ENCODE results near the gene EMX2. TPM values are rescaled to one million over a fixed set of nuclear protein-coding genes. Genes with fewer than 3 reads are reported as not detected.

Gene EMX2
- total and polyA plus RNA-seq, 4 donors = 1.1 to 1.9 (median 1.1) TPM; not detected in 1

DNA sequence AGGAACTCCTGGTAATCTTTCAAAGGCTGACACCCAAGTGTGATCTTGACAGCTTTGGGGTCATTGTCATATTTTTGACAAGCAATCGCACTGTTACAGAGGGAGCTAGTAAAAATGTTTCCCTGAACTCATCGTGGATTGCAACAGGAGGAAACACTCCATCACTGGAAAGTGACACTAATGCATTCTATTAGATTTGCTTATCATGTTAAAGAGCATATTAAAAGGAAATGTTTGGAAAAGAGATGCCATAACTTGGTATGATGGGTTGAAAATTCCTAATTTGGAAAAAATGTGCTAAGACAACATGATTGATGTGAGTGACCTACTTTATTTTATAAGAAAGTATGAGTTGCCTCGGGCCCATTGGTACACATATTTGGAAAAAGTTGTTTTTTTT, 22.7 kb upstream of the EMX2 start:
- no peaks in the 10 kb centered on the region for H3K36me3 ChIP-seq (ENCODE audit: control insufficient read depth, insufficient read depth, low read length)
- H3K9me3 ChIP-seq (ENCODE audit: control insufficient read depth, insufficient read depth, low read length) = no peaks in the 10 kb centered on the region
- H3K27ac ChIP-seq (ENCODE audit: low read depth, low read length) = no peak overlapping the region
- peaks cover 12% of the 10 kb centered on the region for H3K27me3 ChIP-seq (ENCODE audit: control insufficient read depth, insufficient read depth, low read length)
- no peak for DNase-seq (ENCODE audit: low read depth in 4 of 6, low spot score in 6 of 6)
- no peaks in the 10 kb centered on the region for H3K4me1 ChIP-seq (ENCODE audit: control insufficient read depth, insufficient read depth, low read length)
- H3K4me3 ChIP-seq (ENCODE audit: low read depth, low read length) = no peak overlapping the region
- WGBS (ENCODE audit: insufficient coverage) = 100% methylated on average over 1 of the region's 3 CpGs

- no peaks in the 10 kb centered on the region for H3K36me3 ChIP-seq (ENCODE audit: control insufficient read depth, insufficient read depth, low read length)
- no peaks in the 10 kb centered on the region for H3K9me3 ChIP-seq (ENCODE audit: control insufficient read depth, insufficient read depth, low read length)
- peaks cover 21% of the 10 kb centered on the region for H3K4me1 ChIP-seq (ENCODE audit: control insufficient read depth, insufficient read depth, low read length)
- no peak for DNase-seq (ENCODE audit: low read depth in 4 of 6, low spot score in 6 of 6)
- peaks cover 80% of the 10 kb centered on the region for H3K27me3 ChIP-seq (ENCODE audit: control insufficient read depth, insufficient read depth, low read length)
- WGBS (ENCODE audit: insufficient coverage) = 31% methylated on average over 4 of the region's 4 CpGs
- no peak overlapping the region for H3K27ac ChIP-seq (ENCODE audit: low read depth, low read length)
- no peak overlapping the region for H3K4me3 ChIP-seq (ENCODE audit: low read depth, low read length)
Observed at GRCh38 chr10:117530791-117531190, 11.8 kb upstream of the EMX2 start.

GRCh38 chr10:117531371-117532002, 11.1 kb upstream of the EMX2 start:
- no peak overlapping the region for H3K27ac ChIP-seq (ENCODE audit: low read depth, low read length)
- H3K27me3 ChIP-seq (ENCODE audit: control insufficient read depth, insufficient read depth, low read length) = peaks cover 87% of the 10 kb centered on the region
- no peak for DNase-seq (ENCODE audit: low read depth in 4 of 6, low spot score in 6 of 6)
- no peak overlapping the region for H3K4me3 ChIP-seq (ENCODE audit: low read depth, low read length)
- H3K36me3 ChIP-seq (ENCODE audit: control insufficient read depth, insufficient read depth, low read length) = no peaks in the 10 kb centered on the region
- no peaks in the 10 kb centered on the region for H3K9me3 ChIP-seq (ENCODE audit: control insufficient read depth, insufficient read depth, low read length)
- H3K4me1 ChIP-seq (ENCODE audit: control insufficient read depth, insufficient read depth, low read length) = peaks cover 26% of the 10 kb centered on the region
- WGBS (ENCODE audit: insufficient coverage) = 32% methylated on average over 11 of the region's 14 CpGs

DNA sequence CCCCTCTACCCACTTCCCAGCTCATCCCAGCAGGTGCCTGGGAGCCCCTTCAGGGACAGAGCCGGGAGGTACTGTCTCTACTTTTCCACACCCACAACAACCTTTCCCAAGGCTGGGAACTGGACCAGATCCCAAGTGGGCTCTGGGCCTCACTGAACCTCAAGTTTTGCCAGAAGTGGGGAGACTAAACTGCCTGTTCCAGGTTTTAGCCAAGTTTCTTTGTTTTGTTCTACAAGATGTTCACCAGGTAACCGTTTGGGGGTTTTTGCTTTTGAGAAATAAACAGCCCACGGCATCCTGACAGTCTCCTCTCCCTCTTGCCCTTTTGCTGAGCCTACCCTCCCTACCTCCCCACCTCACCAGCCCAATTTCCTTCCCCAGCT, 10.6 kb upstream of the EMX2 start:
- H3K27me3 ChIP-seq (ENCODE audit: control insufficient read depth, insufficient read depth, low read length) = peaks cover 87% of the 10 kb centered on the region
- peaks cover 30% of the 10 kb centered on the region for H3K4me1 ChIP-seq (ENCODE audit: control insufficient read depth, insufficient read depth, low read length)
- 22% methylated on average over 1 of the region's 3 CpGs for WGBS (ENCODE audit: insufficient coverage)
- H3K9me3 ChIP-seq (ENCODE audit: control insufficient read depth, insufficient read depth, low read length) = no peaks in the 10 kb centered on the region
- H3K27ac ChIP-seq (ENCODE audit: low read depth, low read length) = no peak overlapping the region
- H3K36me3 ChIP-seq (ENCODE audit: control insufficient read depth, insufficient read depth, low read length) = no peaks in the 10 kb centered on the region
- no peak for DNase-seq (ENCODE audit: low read depth in 4 of 6, low spot score in 6 of 6)
- H3K4me3 ChIP-seq (ENCODE audit: low read depth, low read length) = no peak overlapping the region

GRCh38 chr10:117532451-117533107, 10.0 kb upstream of the EMX2 start:
- no peak overlapping the region for H3K27ac ChIP-seq (ENCODE audit: low read depth, low read length)

DNA sequence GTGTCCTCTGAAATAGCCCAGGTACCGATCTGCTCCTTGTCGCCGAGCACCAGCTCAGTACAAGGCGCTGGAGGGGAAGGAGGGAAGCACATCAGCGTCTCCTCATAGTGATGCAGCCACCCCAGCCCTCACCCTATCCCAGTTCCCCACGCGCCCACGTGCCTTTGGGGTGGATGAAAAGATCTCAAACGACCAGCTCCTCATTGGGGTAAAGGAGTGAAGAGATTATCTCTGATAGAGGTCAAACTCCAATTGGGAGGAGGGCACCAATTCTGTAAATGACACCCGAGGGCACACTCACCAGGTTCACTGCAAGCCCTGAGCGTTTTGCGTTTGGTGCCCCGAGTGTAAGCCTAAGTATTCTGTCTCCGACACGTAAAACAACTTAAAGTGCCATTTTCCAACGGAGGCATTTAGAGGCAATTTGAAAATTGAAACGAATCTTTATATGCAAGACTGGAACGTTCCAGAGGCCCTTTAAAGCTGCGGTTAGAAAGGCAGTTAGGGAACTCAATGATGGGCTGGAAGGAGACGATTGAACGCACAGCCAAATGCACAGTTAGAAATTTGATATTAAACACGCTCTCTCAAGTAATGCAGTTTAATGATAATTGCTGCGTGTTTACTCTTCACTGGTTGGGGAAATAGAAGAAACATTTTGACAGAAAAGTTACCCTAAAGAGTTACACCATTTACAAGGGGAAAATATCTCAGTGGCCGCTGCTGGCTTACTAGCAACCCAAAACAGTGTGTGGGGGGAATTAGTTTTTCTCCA, 8.9 kb upstream of the EMX2 start:
- 4% methylated on average over 11 of the region's 24 CpGs for WGBS (ENCODE audit: insufficient coverage)

More at GRCh38 chr10:117532451-117533107, 10.0 kb upstream of the EMX2 start:
- 2% methylated on average over 30 of the region's 33 CpGs for WGBS (ENCODE audit: insufficient coverage)
- no peaks in the 10 kb centered on the region for H3K36me3 ChIP-seq (ENCODE audit: control insufficient read depth, insufficient read depth, low read length)
- peaks cover 36% of the 10 kb centered on the region for H3K4me1 ChIP-seq (ENCODE audit: control insufficient read depth, insufficient read depth, low read length)
- H3K4me3 ChIP-seq (ENCODE audit: low read depth, low read length) = no peak overlapping the region
- DNase-seq (ENCODE audit: low read depth in 4 of 6, low spot score in 6 of 6) = peak in 1 of 6 donors; percentile 43
- peaks cover 92% of the 10 kb centered on the region for H3K27me3 ChIP-seq (ENCODE audit: control insufficient read depth, insufficient read depth, low read length)
- no peaks in the 10 kb centered on the region for H3K9me3 ChIP-seq (ENCODE audit: control insufficient read depth, insufficient read depth, low read length)

DNA sequence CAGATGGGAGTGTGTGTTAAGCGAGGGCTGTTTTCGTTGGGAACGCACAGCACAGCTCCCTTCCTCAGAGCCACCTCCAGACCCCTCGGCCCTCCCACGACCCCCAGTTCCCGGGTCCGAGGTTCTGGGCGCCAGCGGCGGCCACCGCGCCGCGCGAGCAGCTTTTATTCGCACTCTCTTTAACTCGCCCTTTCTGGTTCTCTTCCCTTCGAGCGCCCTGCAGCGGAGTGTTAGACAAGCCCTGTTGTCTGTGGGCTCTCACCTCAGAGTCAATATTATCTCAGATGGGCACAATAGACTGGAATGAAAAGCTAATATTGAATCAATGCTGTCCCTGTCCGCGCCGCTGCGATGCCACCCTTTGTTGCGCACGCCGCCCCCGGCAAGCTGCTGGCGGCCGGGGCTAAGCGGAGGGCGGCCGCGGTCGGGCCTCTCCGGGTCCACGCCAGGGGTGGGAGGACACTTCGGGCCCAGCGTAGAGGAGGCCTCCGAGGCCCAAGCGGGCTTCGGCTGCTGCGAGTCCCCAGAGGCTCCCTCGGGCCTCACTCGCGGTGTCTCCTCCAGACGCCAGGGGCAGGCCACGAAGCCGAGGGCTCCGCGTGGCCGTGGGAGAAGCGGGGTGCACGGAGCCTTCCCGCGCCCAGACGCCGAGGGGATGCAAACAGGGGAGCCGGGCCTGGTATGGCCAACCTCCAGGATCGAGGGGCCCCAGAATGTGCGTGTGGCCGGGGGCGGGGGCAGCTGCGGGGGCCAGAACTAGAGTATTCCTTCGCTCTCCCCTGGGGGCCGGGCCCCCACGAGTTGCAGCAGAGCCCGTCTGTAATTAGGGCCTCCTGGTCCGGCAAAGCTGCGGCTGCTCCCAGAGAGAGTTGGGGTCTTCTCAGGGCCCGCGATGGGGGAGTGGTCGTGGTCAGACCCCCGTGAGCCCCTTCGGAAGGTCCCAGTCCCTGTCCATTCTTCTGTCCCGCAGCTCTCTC, 7.9 kb upstream of the EMX2 start:
- peaks cover 99% of the 10 kb centered on the region for H3K27me3 ChIP-seq (ENCODE audit: control insufficient read depth, insufficient read depth, low read length)
- WGBS (ENCODE audit: insufficient coverage) = 1% methylated on average over 68 of the region's 76 CpGs
- no peak overlapping the region for H3K4me3 ChIP-seq (ENCODE audit: low read depth, low read length)
- H3K4me1 ChIP-seq (ENCODE audit: control insufficient read depth, insufficient read depth, low read length) = peaks cover 40% of the 10 kb centered on the region
- H3K9me3 ChIP-seq (ENCODE audit: control insufficient read depth, insufficient read depth, low read length) = no peaks in the 10 kb centered on the region
- no peak overlapping the region for H3K27ac ChIP-seq (ENCODE audit: low read depth, low read length)
- H3K36me3 ChIP-seq (ENCODE audit: control insufficient read depth, insufficient read depth, low read length) = no peaks in the 10 kb centered on the region
- peak in 1 of 6 donors; percentile 51 for DNase-seq (ENCODE audit: low read depth in 4 of 6, low spot score in 6 of 6)

More for the DNA sequence above, 8.9 kb upstream of the EMX2 start:
- H3K27ac ChIP-seq (ENCODE audit: low read depth, low read length) = no peak overlapping the region
- DNase-seq (ENCODE audit: low read depth in 4 of 6, low spot score in 6 of 6) = peak in 2 of 6 donors; percentile 59 to 63
- H3K36me3 ChIP-seq (ENCODE audit: control insufficient read depth, insufficient read depth, low read length) = no peaks in the 10 kb centered on the region
- peaks cover 40% of the 10 kb centered on the region for H3K4me1 ChIP-seq (ENCODE audit: control insufficient read depth, insufficient read depth, low read length)
- peaks cover 98% of the 10 kb centered on the region for H3K27me3 ChIP-seq (ENCODE audit: control insufficient read depth, insufficient read depth, low read length)
- H3K9me3 ChIP-seq (ENCODE audit: control insufficient read depth, insufficient read depth, low read length) = no peaks in the 10 kb centered on the region
- H3K4me3 ChIP-seq (ENCODE audit: low read depth, low read length) = no peak overlapping the region

- Histone ChIP-seq H3K4me1 (ENCODE audit: control insufficient read depth, insufficient read depth, low read length) (peaks cover 40% of the 10 kb centered on the region), H3K27me3 (ENCODE audit: control insufficient read depth, insufficient read depth, low read length) (peaks cover 100% of the 10 kb centered on the region), H3K36me3 (ENCODE audit: control insufficient read depth, insufficient read depth, low read length) (no peaks in the 10 kb centered on the region), H3K4me3 (ENCODE audit: low read depth, low read length) (no peak overlapping the region), H3K27ac (ENCODE audit: low read depth, low read length) (no peak overlapping the region), H3K9me3 (ENCODE audit: control insufficient read depth, insufficient read depth, low read length) (no peaks in the 10 kb centered on the region)
- peak in 1 of 6 donors; percentile 54 for DNase-seq (ENCODE audit: low read depth in 4 of 6, low spot score in 6 of 6)
- WGBS (ENCODE audit: insufficient coverage) = 2% methylated on average over 49 of the region's 54 CpGs
Observed at GRCh38 chr10:117535298-117536071, 7.1 kb upstream of the EMX2 start.

All from spinal cord (tissue), 10 donors.